Stimulated activated CD8-positive, alpha-beta memory T cell treated with anti-CD3 and anti-CD28 coated beads, Interleukin-7, amount 100 ng/mL, for 4 hours (primary cell): ENCODE measurements around the gene GADD45G.

ENCODE experiments used
- DNase-seq, 2 donors: peaks; one replicate each; pipeline ENCODE4 v3.0.0-alpha.2; 2020; ENCODE audit warnings: low read depth in 2 of 2

The GADD45G gene

GRCh38 chr9:89604729-89605464 is at the start of gene GADD45G:
Gene GADD45G, plus strand, starts transcription at chr9:89605012. Its CDS starts 110 bp downstream, at chr9:89605122.
- peak; percentile 84 to 86 for DNase-seq

- DNase-seq: no peak
These were observed 49.8 kb upstream of the GADD45G start for GRCh38 chr9:89555036-89555415.

- DNase-seq: no peak
These were observed 49.1 kb upstream of the GADD45G start for GRCh38 chr9:89555451-89556375.

- no peak for DNase-seq
These were observed 46.5 kb upstream of the GADD45G start for GRCh38 chr9:89558196-89558899.

GRCh38 chr9:89558948-89559347 is 45.9 kb upstream of the GADD45G start:
- no peak for DNase-seq

GRCh38 chr9:89562186-89562814 is 42.5 kb upstream of the GADD45G start:
- DNase-seq: no peak

- no peak for DNase-seq
These were observed 41.1 kb upstream of the GADD45G start for GRCh38 chr9:89563571-89564345.

GRCh38 chr9:89564346-89564878 is 40.4 kb upstream of the GADD45G start:
- DNase-seq: no peak

GRCh38 chr9:89567649-89568048 is 37.2 kb upstream of the GADD45G start:
- no peak for DNase-seq

GRCh38 chr9:89574309-89574708 is 30.5 kb upstream of the GADD45G start:
- DNase-seq: no peak

- DNase-seq: no peak
These were observed 28.4 kb upstream of the GADD45G start for GRCh38 chr9:89576404-89576839.

- DNase-seq: no peak
These were observed 27.4 kb upstream of the GADD45G start for GRCh38 chr9:89577363-89577762.

- DNase-seq: peak in 1 of 2 donors; percentile 33
These were observed 24.9 kb upstream of the GADD45G start for GRCh38 chr9:89579741-89580385.

- no peak for DNase-seq
These were observed 18.5 kb upstream of the GADD45G start for GRCh38 chr9:89586311-89586710.

- DNase-seq: no peak
These were observed 16.4 kb upstream of the GADD45G start for GRCh38 chr9:89588271-89588879.

GRCh38 chr9:89590415-89590814 is 14.4 kb upstream of the GADD45G start:
- DNase-seq: no peak

GRCh38 chr9:89591274-89592212 is 13.3 kb upstream of the GADD45G start:
- DNase-seq: no peak

GRCh38 chr9:89592213-89592815 is 12.5 kb upstream of the GADD45G start:
- DNase-seq: no peak
